Left kidney (tissue), 2 donors: Measurements from ENCODE around the gene BLVRB. TPM values are rescaled to one million over a fixed set of nuclear protein-coding genes. Genes with fewer than 3 reads are reported as not detected.

Source experiments
- DNase-seq: peaks from one replicate; pipeline ENCODE4 v3.0.0-alpha.2; 2013
- polyA plus RNA-seq: library from polyadenylated mRNA; unstranded; fragments of 120-200 nt; gene quantifications from one replicate; pipeline ENCODE4 v1.2.1, GENCODE V29; 2013; ENCODE audit not compliant: insufficient read length

Gene BLVRB
- polyA plus RNA-seq, 1 donor: 26.7 TPM

- no peak for DNase-seq
Measured at GRCh38 chr19:40424637-40425449, 40.7 kb downstream of the BLVRB start.

GRCh38 chr19:40423938-40424337 lies 41.6 kb downstream of the BLVRB start:
- no peak for DNase-seq

GRCh38 chr19:40422748-40423566 lies 42.6 kb downstream of the BLVRB start:
- no peak for DNase-seq

GRCh38 chr19:40421993-40422747 lies 43.4 kb downstream of the BLVRB start:
- no peak for DNase-seq

GRCh38 chr19:40420766-40421765 lies 44.5 kb downstream of the BLVRB start:
- DNase-seq: peak; percentile 88

DNA sequence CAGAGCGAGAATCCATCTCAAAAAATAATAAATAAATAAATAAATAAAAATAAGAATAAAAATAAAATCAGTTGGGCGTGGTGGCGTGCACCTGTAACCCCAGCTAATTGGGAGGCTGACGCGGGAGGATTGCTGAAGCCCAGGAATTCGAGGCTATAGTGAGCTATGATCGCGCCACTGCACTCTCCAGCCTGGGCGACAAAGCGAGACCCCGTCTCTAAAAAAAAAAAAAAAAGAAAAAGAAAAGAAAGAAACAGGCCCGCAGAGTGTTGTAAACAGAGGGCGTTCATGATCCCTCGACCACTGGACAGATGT lies 45.1 kb downstream of the BLVRB start:
- no peak for DNase-seq

- no peak for DNase-seq
Measured at GRCh38 chr19:40419780-40420179, 45.8 kb downstream of the BLVRB start.

DNA sequence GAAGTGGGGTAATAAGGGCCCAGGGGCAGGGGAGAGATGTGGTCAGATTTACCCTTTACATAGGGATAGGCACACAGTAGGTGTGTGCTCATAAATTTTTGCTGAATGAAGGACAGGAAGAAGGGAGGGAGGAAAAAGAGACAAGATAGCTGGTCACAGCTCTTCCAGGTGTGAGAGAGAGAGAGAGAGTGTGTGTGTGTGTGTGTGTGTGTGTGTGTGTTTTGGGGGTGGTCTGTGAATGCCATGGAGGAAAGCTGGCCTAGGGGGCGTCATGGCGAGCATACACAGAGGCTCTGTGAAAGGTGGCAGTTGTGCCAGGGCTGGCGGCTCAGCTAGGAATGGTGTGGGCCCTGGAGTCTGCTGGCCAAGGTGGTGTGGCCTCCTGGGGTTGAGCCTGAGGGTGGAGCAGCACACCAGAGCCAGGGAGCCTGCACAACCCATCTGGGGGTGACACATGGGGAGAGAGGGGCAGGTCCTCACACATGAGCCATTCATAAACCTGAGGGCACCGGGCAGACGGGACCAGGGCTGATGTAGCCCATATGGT lies 46.4 kb downstream of the BLVRB start:
- no peak for DNase-seq

DNA sequence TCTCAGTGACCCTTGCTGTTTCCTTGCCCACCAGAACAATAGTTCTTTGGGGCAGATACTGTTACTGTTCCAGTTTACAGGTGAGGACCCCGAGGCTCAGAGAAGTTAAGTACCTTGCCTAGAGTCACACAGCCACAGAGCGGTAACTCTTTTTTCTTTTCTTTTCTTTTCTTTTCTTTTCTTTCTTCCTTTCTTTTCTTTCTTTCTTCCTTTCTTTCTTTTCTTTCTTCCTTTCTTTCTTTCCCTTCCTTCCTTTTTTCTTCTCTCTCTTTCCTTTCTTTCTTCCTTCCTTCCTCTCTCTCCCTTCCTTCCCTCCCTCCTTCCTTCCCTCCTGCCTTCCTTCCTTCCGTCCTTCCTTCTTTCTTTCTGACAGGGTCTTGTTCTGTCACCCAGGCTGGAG lies 47.5 kb downstream of the BLVRB start:
- no peak for DNase-seq

DNA sequence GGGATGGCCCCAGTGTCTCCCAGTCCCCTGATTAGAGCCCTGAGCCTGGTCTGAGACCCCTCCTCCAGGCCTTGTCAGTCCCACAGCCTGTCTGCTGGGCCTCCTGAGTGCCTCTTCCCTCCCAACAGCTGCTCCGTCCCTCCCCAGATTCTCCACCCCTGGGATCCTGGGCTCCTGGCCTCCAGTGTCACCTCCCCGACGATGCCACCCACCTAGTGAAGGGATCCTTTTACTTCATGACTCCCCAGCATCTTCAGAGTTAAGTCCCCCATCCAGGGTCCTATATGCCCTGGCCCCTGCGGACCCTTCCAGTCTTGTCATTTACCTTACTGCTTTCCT lies 47.9 kb downstream of the BLVRB start:
- no peak for DNase-seq

DNA sequence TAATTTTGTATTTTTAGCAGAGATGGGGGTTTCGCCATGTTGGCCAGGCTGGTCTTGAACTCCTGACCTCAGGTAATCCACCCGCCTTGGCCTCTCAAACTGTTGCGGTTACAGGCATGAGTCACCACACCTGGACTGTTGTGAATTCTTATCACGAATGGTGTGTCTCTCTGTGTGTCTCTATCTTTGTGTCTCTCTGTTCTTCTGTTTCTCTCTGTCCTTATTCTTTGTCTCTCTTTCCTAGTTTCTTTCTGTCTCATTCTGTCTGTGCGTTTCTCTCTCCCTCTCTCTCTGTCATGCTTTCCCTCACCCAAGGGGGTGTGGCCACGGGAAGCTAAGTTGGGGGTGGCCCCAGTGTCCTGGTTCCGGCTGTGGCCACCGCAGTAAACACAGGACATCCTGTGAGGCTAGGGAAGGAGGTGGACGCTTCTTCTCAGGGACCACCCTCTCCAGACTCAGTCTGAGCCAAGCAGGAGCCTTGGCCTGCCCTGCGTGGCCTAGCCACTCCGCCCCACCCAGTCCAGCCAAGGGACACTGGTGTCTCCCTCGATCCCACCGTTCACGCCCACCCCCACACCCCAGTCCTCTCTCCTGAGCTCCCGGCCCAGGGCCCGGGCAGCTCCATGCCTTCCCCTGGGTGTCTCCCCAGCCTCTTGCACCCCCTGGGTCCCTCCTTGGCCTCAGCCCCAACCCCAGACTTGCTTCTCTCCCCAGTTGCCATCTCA lies 48.5 kb downstream of the BLVRB start:
- no peak for DNase-seq

- DNase-seq: no peak
Measured at GRCh38 chr19:40415768-40416167, 49.8 kb downstream of the BLVRB start.

- DNase-seq: no peak
Measured at GRCh38 chr19:40414542-40415535, 50.7 kb downstream of the BLVRB start.

- no peak for DNase-seq
Measured at GRCh38 chr19:40413291-40413845, 52.2 kb downstream of the BLVRB start, which contains the start of gene PRX. Gene PRX (minus strand): TSS chr19:40413378. CDS start chr19:40407932, 5,446 bp downstream.

GRCh38 chr19:40412866-40413265 lies 52.7 kb downstream of the BLVRB start:
- no peak for DNase-seq

DNA sequence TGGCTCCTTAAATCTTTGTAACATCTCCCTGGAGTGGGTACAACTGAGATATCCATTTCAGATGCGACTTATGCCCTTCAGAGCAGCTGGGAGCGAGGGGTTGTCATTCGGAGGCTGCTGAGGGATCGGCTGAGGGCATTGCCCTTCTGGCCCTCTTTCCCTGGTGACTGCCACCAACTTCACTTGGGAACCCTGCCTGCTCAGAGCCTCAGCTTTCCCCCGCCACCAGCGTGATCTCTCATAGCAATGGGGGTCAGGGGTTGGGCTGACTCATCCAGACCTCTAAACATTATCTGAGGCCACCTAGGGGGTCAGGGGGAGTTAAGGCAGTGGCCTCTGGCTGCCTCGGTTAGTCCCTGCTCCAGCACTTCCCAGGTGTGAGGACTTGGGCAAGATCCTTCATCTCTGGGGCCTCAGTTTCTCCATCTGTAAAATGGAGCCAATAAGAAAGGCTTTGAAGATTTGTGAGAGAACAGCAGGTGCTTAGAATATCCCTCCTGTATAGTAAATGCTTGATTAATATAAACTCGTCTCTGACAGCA lies 53.5 kb downstream of the BLVRB start:
- no peak for DNase-seq

- DNase-seq: no peak
Measured at GRCh38 chr19:40411125-40411842, 54.3 kb downstream of the BLVRB start.

- DNase-seq: no peak
Measured at GRCh38 chr19:40410030-40410389, 55.5 kb downstream of the BLVRB start.
